Islet of Langerhans (tissue), 1 donor: ENCODE data around the gene SENP5.
"Not testable (repeated sequence)": the region's sequence is repeated elsewhere in the genome, so short reads cannot be mapped to it uniquely, and the experiment has no call there.

Source experiments
- FAIRE-seq: peaks from one replicate; lab custom pipeline; 2011; peaks lifted over from hg19 to GRCh38; lab: Jason Lieb, UNC

Gene SENP5

GRCh38 chr3:196942226-196942914 lies 74.7 kb downstream of the SENP5 start, which contains the start of gene NCBP2:
Gene NCBP2, minus strand, starts transcription at chr3:196942528. Its CDS starts 25 bp downstream, at chr3:196942503.
- FAIRE-seq = no peak

GRCh38 chr3:196942915-196943277 lies 75.2 kb downstream of the SENP5 start:
- FAIRE-seq = no peak

GRCh38 chr3:196944037-196944790 lies 76.5 kb downstream of the SENP5 start:
- not testable (repeated sequence) for FAIRE-seq

- FAIRE-seq = no peak
These were observed 79.6 kb downstream of the SENP5 start for GRCh38 chr3:196947136-196947859.

GRCh38 chr3:196947860-196948441 lies 80.2 kb downstream of the SENP5 start:
- FAIRE-seq = no peak

- no peak for FAIRE-seq
These were observed 80.9 kb downstream of the SENP5 start for GRCh38 chr3:196948442-196949284.

- FAIRE-seq = no peak
These were observed 81.5 kb downstream of the SENP5 start for GRCh38 chr3:196949285-196949619.

GRCh38 chr3:196949750-196950149 lies 82.0 kb downstream of the SENP5 start:
- no peak for FAIRE-seq

- no peak for FAIRE-seq
These were observed 83.7 kb downstream of the SENP5 start for GRCh38 chr3:196951371-196951770.

GRCh38 chr3:196954832-196955231 lies 87.1 kb downstream of the SENP5 start:
- FAIRE-seq = no peak

- FAIRE-seq = no peak
These were observed 94.6 kb downstream of the SENP5 start for GRCh38 chr3:196962108-196962929.

GRCh38 chr3:196962930-196963630 lies 95.4 kb downstream of the SENP5 start:
- no peak for FAIRE-seq

- no peak for FAIRE-seq
These were observed 95.9 kb downstream of the SENP5 start for GRCh38 chr3:196963631-196963953.

GRCh38 chr3:196965112-196965803 lies 97.5 kb downstream of the SENP5 start:
- no peak for FAIRE-seq

GRCh38 chr3:196965804-196966173 lies 98.1 kb downstream of the SENP5 start:
- no peak for FAIRE-seq

GRCh38 chr3:196966526-196967401 lies 99.0 kb downstream of the SENP5 start:
- FAIRE-seq = no peak

GRCh38 chr3:196967412-196968232 lies 99.9 kb downstream of the SENP5 start:
- no peak for FAIRE-seq
